ENCODE measurements around the gene RNF151.
"Not testable (repeated sequence)": the region's sequence is repeated elsewhere in the genome, so short reads cannot be mapped to it uniquely, and the experiment has no call there.

Gene RNF151

DNA sequence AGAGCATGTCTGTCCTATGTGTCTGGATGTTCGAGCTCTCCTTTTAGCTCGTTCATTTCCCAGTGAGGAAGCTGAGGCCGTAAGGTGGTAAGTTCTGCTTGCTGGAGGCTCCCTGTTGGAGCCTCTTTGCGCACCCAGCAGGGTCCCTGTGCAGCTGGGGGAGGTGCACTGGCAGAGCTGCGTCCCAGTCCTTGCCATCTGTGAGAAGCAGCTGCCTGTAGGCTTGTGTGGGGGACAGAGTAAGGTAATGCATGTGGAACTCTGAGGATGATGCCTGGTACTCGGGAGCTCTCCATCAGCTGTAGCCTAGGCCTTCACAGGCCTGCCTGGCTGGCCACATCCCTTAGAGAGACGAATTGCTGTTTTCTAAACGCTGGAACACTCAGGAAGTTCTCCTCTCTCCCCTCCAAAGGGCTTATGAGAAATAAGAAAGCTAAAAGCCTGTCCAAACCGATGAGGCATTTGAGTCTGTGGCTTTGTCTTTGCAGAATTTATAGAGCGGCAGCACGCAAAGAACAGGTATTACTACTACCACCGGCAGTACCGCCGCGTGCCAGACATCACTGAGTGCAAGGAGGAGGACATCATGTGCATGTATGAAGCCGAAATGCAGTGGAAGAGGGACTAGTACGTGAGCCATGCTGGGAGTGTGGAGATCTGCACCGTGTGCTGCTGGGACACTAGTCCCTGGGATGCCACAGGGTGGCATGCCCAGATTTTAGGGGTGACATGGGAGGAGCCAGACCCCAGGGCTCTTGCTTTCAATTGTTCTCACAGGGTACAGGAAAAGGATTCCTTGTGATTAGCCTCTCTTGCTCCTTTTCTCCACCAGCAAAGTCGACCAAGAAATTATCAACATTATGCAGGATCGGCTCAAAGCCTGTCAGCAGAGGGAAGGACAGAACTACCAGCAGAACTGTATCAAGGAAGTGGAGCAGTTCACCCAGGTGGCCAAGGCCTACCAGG lies 5.7 kb upstream of the RNF151 start:
- DNase-seq, result no peak

DNA sequence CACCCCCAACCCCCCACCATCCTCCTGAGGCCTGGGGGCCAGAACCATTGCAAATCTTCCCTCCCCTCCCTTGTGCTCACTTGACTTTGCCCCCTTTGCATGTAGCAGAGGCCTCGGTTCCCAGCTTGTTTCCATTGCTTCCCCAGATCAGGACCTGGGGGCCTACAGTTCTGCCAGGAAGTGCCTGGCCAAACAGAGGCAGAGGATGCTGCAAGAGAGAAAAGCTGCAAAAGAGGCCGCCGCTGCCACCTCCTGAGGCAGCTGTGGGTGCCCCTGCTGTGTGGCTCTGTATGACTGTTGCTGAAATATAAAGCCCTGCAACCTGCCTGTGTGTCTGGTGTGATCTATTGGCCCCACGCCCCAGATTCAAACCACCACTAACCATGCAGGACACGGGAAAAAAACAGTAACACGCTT lies 5.0 kb upstream of the RNF151 start:
- DNase-seq, result no peak

DNA sequence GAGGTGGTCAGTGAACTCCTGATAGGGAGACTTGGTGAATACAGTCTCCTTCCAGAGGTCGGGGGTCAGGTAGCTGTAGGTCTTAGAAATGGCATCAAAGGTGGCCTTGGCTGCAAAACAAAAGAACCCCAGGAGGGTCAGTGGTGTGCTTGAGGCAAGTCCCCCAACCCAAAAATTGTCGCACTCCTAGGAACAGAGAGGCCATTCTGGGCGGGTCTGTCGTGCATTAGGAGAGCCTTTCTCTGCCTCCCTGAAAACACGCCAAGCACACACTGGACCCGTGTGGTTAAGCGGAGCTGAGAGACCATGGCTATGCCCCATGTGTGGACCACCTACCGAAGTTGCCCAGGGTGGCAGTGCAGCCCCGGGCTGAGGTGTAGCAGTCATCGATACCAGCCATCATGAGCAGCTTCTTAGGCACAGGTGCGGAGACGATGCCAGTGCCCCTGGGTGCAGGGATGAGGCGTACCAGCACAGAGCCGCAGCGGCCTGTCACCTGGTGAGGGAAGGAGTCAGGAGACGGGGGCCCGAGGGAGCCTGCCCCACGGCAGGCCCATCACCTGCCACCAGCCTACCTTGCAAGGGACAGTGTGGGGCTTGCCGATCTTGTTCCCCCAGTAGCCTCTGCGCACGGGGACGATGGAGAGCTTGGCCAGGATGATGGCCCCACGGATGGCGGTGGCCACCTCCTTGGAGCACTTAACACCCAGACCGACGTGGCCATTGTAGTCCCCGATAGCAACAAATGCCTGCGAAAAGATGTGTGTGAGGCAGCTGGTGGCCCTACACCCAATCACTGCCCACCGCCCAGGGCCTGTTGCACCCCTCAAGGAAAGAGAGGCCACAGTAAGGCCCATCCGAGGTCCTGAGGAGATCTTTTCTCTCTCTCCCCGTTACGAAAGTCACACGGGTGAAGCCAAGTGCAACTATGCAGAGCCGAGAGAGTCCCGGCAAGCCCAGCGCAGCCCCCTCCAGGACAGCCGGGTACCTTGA lies 4.2 kb upstream of the RNF151 start:
- not testable (repeated sequence) for DNase-seq

DNA sequence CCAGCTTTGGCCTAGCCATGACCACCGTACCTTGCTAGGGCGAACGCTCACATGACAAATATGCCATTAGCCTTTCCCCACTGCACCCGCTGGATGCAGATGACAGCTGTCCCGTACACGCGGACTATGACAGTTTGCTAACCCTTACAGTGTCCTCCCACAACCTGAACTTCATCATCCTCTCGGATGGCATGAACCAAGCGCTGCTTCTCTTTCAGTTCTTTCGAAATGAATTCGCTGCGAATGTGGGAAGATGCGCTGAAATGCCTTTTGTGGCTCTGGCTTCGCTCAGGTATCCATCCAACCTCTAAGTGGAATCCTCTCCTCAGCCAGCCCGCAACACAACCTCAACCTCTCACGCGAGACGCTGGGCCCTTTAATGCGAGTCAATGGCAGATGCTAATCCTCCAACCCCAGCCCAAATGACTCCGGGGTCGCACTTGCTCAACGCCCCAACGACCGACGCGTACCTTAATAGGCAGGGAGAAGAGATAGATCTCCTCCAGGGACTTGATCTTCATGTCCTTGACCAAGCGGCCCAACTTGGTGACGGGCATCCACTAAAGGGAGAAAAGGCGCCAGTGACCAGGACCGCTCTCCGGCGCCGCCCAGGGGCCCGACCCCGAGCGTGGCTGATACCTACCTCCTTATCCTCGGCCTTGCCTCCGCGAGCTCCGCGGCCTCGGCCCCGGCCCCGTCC lies 2.7 kb upstream of the RNF151 start:
- DNase-seq, result no peak

DNA sequence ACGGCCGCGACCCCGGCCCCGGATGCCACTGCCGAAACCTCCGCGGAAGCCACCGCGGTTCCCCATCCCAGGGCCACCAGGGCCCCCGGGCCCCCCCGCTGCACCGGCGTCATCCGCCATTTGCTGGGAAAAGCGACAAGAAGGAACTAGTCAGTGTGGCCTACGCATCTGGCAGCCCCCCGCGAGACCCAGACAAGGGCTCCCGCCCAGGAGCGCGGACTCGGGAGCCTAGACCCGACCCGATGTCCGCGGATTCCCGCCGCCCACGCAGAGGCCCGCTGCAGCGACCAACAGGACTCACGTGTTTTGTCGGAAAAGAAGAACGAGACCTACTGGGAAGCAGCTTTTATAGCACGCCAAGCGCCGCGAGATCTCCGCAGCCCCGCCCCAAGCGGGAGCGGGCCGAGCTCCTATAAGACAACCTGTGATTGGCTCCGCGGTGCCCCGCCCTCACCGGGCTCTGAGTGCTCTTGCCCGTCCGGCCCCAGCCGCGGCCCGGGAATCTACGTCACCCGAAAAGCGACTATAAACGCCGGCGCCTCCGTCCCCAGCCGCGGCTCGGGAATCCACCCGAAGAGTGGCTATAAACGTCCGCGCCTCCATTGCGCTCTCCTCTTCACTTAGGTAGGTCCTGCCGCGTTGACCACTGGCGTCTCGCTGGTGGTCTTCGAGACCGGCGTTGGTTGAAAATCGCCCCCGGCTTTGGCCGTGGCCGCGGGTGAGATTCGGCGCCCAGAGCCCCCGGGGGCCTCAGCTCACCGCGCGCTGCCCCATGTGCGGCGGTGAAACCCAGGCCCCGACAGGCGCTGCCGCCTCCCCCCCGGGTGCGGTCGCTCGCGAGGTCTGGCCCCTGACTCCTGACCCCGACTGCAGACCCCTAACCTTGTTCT lies 1.9 kb upstream of the RNF151 start, which contains the start of gene RPS2:
Gene RPS2 (minus strand): TSS at position 321 of the 890 bp plus-strand sequence. CDS start 201 bp downstream, at position 120.
- DNase-seq, result peak; percentile 97

DNA sequence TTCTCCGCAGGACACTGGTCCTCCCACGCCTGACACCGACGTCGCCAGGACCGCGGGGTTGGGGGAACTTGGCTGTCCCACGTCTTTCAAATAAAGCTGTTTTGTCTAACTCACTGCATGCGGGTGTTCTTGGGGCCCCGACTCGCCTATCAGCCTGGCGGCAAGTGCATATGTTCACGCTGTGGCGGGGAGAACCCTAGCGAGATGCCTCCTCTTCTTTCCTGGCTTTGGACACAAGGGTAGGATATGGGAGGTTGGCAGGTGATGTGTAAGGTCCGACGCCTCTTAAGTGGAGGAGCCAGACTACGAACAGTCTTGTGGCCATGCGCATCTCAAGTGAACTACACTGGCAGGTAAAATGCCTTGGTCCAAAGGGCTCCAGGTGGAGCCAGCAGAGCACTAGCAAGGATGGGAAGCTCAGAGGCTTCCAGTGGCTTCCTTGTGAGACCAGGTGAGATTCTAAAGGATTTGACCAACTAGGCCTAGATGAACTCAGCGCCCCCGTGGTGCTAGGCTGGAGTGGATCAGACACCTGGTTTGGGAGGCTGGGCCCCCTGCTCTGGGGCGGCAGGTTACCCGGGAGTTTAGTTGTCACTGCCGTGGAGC lies 1.2 kb upstream of the RNF151 start:
- DNase-seq, result no peak

DNA sequence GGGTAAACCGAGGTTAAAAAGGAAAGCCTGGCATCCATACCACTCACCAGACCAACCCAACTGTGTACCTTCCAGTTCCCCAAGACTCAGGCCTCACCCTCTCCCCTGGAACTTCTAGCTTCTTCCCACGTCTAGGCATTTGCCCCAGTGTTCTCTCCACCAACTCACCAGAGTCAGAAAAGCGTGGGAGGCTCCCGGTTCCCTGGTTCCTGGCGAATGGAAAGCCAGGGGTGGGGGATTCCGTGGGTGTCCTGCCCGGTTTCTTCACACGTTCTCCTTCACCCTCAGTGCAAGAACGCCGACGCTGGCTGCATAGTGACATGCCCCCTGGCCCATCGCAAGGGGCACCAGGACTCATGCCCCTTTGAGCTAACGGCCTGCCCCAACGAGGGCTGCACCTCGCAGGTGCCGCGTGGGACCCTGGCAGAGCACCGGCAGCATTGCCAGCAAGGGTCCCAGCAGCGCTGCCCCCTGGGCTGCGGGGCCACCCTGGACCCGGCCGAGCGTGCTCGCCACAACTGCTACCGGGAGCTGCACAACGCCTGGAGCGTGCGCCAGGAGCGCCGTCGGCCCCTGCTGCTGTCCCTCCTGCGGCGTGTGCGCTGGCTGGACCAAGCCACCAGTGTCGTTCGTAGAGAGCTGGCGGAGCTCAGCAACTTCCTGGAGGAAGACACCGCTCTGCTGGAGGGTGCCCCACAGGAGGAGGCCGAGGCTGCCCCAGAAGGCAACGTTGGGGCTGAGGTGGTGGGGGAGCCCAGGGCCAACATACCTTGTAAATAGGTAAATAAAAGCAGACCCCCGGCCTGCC lies 1.7 kb downstream of the RNF151 start:
- no peak for DNase-seq

DNA sequence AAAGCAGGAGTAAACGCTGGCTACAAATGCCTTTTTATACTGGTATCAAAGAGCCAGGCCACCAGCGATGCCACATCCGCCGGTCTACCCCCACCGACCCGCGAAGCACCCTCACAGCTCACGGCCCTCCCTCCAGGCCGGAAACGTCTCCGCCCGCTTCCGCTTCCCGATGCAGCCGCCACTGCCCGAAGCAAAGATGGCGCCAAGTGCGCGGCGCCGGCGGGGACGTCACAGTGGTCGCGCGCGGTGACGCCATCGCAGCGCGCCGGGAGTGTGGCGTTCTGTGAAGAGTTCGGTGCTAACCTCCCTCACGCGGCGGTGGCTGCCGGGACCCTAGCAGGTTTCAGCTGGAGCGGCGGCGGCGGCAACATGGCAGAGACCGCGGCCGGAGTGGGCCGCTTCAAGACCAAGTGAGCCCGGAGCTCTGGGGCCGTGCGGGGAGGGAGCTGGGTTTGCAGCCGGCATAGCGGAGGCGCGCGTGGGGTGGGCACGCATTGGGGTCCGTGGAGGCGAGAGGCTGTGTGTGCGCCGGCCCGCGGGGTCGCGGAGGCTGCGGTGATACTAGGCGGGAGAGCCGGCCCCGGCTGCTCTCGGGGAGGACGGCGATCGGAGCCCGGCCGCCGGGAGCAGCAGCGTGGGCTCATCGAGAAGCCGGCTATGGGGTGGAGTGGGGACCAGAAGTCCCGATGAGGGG lies 5.3 kb downstream of the RNF151 start, which contains the start of gene TBL3:
Gene TBL3 (plus strand): TSS at position 258 of the 694 bp plus-strand sequence. CDS start 112 bp downstream, at position 370.
- DNase-seq, result peak; percentile 48

DNA sequence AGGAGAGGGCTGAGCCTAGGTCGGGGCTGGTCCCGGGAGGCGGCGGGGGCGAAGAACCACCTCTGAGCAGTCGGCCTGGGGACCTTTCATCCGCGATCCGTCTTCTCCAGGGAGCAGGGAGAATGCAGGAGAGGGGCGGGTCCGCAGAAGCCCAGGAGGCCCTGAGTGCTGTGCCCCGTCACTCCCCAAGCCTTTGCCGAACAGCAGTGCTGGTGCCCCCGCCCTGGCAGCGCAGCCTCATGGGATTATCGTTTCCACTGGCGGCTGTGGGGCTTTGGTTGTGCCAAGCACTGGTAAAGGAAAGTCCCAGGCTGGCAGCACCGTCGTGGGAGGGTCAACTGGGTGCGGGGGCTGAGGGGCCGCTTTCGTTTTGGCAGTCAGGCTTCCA lies 5.8 kb downstream of the RNF151 start:
- no peak for DNase-seq

DNA sequence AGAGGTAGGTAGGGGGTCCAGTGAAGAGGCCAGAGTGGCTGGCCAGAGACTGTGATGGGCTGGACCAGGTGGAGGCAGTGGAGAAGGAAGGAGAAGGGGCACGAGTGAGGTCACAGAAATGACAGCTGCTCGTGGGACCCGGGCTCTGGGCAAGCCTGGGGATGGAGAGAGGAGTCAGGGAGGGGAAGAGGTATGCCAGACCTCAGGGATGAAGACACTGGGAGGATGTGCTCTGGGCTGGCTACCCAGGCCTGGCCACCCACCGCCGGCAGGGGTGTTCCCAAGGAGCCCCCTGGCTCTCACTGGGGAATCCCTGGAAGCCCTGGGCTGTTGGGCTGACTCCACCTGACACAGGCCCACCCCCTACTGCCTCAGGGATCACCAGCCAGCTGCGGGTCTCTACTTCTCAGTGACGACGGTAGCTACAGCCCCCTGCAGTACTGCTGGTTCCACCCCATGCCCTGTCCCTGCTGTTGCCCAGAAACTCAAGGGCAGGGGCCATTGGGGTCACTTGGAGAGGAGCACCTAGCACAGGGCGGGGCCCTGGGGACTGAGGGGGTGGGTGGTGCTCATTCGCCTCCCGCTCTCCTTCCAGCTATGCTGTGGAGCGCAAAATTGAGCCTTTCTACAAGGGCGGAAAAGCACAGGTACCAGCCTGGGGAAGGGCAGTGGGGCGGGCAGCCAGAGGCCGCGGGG lies 7.0 kb downstream of the RNF151 start:
- no peak for DNase-seq

DNA sequence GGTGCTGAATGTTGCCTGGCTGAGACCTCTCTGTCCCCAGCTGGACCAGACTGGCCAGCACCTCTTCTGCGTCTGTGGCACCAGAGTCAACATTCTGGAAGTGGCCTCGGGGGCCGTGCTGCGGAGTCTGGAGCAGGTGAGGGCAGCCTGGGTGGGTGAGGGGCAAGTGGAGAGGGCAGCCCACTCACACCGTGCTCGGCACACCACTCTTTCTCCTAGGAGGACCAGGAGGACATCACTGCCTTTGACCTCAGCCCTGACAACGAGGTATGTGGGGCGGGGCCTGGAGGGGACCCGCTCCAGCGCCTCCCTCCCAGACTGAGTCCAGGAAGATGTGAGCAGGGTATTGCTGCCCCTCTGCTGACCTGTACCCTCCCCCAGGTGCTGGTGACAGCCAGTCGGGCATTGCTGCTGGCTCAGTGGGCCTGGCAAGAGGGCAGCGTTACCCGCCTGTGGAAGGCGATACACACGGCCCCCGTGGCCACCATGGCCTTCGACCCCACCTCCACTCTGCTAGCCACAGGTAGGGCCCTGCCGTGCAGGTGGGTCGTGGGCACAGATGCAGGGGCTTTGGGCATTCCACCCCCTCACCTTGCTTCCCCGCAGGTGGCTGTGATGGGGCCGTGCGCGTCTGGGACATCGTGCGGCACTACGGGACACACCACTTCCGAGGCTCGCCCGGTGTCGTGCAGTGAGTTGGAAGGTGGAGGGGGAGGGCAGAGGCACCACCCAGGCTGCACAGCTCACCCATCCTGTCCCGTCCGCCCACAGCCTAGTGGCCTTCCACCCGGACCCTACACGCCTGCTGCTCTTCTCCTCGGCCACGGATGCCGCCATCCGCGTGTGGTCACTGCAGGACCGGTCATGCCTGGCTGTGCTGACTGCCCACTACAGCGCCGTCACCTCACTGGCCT lies 7.8 kb downstream of the RNF151 start:
- no peak for DNase-seq

DNA sequence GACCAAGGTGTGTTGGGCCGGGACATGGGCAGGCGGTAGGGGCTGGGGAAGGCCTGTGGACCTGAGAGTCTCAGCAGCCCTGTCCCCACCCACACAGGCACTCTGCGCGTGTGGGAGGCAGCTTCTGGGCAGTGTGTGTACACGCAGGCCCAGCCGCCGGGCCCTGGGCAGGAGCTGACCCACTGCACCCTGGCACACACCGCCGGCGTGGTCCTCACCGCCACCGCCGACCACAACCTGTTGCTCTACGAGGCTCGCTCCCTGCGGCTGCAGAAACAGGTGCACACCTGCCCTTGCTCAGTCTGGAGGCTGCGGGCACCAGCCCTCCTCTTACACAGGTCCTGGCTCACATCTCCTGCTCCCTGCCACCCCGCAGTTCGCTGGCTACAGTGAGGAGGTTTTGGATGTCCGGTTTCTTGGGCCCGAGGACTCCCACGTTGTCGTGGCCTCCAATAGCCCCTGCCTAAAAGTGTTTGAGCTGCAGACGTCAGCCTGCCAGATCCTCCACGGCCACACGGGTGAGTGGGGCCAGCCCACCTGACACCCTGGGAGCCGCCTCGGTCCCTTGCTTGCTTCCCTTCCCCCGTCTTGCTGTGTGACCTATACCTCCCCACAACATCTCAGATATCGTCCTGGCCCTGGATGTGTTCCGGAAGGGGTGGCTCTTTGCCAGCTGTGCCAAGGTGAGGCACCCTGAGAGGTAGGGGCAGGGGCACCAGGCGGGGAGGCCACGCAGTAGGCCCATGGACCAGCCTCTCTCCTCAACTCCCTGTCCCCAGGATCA lies 9.0 kb downstream of the RNF151 start:
- no peak for DNase-seq

DNA sequence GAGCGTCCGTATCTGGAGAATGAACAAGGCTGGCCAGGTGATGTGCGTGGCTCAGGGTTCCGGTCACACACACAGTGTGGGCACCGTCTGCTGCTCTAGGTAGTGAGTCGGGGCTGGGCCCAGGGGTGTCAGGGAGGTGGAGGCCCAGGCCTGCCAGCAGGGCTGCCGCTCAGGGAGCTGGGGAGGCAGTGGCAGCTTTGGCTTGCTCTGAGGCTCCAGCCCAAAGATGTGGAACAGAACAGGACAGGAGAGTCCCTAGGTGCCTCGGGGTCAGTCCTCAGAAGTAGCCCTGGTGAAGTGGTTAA lies 9.5 kb downstream of the RNF151 start:
- no peak for DNase-seq

DNA sequence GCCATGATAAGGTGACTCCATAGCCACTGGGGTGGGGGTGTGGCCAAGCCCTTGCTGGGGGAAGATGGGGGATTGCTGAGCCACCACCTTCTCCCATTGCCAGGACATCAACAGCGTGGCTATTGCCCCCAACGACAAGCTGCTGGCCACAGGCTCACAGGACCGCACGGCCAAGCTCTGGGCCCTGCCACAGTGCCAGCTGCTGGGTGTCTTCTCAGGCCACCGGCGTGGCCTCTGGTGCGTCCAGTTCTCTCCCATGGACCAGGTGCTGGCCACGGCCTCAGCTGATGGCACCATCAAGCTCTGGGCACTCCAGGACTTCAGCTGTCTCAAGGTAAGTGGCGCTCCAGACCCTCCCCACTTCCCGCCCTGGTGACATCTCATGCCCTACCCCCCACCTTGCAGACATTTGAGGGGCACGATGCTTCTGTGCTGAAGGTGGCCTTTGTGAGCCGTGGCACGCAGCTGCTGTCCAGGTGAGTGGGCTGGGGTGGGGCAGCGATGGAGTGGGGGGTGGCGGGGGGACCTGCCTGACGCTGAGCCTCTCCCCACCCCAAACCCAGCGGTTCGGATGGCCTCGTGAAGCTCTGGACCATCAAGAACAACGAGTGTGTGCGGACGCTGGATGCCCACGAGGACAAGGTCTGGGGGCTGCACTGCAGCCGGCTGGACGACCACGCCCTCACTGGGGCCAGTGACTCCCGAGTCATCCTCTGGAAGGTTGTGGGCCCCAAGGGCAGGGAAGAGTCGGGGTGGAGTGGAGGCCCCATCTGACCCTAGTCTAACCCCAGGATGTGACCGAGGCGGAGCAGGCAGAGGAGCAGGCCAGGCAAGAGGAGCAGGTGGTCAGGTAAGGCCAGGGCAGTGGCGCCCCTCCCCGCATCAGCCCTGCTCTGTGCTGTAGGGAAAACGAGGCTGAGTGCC lies 10.6 kb downstream of the RNF151 start:
- DNase-seq, result no peak

DNA sequence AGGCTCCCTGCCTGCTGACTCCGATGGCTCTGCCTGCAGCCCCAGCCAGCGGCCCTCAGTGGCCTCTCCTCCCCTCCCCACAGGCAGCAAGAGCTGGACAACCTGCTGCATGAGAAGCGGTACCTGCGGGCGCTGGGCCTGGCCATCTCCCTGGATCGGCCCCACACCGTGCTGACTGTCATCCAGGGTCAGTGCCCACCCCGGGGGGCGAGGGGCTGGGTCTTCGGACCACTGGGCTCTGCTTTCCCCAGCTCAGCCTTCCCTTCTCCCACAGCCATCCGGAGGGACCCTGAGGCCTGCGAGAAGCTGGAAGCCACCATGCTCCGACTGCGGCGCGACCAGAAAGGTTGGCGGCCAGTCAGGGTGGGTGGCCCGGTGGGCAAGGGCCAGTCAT lies 11.2 kb downstream of the RNF151 start:
- DNase-seq, result no peak

Measured in NCI-H2081 treated with DMSO at 0.1 percent for 48 hours (cell line).